PC-9 (cell line): ENCODE data around the gene TIMM13. TPM values are rescaled to one million over a fixed set of nuclear protein-coding genes. Genes with fewer than 3 reads are reported as not detected.

Source experiments
- BruUV-seq: library from RNA; stranded (reverse); fragments of 400-500 nt; replicated peaks from 2 replicates; lab custom pipeline; 2021; lab: Mats Ljungman, UMichigan
- CTCF ChIA-PET: fragments of 300-600 bp; sonication (Branson Sonifier 250); formaldehyde crosslinking; loops from one replicate; lab custom pipeline; 2022; ENCODE audit warnings: antibody characterized with exemption; lab: Charles Lee
- POLR2A ChIA-PET: fragments of 300-600 bp; sonication (Branson Sonifier 250); formaldehyde crosslinking; loops from one replicate; lab custom pipeline; 2022; ENCODE audit warnings: antibody characterized with exemption; ENCODE audit not compliant: unreplicated experiment; lab: Charles Lee
- DNase-seq, 2 experiments: peaks; one replicate each; pipeline versions ENCODE4 v3.0.0 to v3.0.0-alpha.2; 2015 to 2022; ENCODE audit warnings: mixed read lengths in 1 of 2
- H2AFZ ChIP-seq: fragments of 200-600 bp; sonication (generic); 2 replicates; pipeline ENCODE4 v1.8.1; 2017; ENCODE audit warnings: antibody characterized with exemption
- H3F3A ChIP-seq: fragments of 200-600 bp; sonication (generic); 2 replicates; pipeline ENCODE4 v1.8.1; 2017; ENCODE audit warnings: antibody characterized with exemption, mild to moderate bottlenecking, low read depth; ENCODE audit not compliant: insufficient read depth
- H3K27ac ChIP-seq: fragments of 200-600 bp; sonication (generic); 2 replicates; pipeline ENCODE4 v1.6.1; 2016; ENCODE audit warnings: mixed run types
- H3K27me3 ChIP-seq: fragments of 200-600 bp; sonication (generic); 2 replicates; pipeline ENCODE4 v1.6.1; 2016; ENCODE audit warnings: low read depth, mixed run types; ENCODE audit not compliant: insufficient read depth
- H3K36me3 ChIP-seq: fragments of 200-600 bp; sonication (generic); 2 replicates; pipeline ENCODE4 v1.6.1; 2016; ENCODE audit warnings: low read depth, mixed run types
- H3K4me1 ChIP-seq: fragments of 200-600 bp; sonication (generic); replicated peaks from 2 replicates; pipeline ENCODE4 v1.6.1; 2016; ENCODE audit warnings: mixed run types; ENCODE audit not compliant: insufficient read depth
- H3K4me2 ChIP-seq: fragments of 200-600 bp; sonication (generic); 2 replicates; pipeline ENCODE4 v1.6.1; 2017; ENCODE audit warnings: mixed run types
- H3K4me3 ChIP-seq: fragments of 200-600 bp; sonication (generic); 2 replicates; pipeline ENCODE4 v1.6.1; 2016; ENCODE audit warnings: mixed run types
- H3K79me2 ChIP-seq: fragments of 200-600 bp; sonication (generic); 2 replicates; pipeline ENCODE4 v1.6.1; 2017; ENCODE audit warnings: low read depth, mixed run types
- H3K9me2 ChIP-seq: fragments of 200-600 bp; sonication (generic); 2 replicates; pipeline ENCODE4 v1.8.1; 2017; ENCODE audit warnings: mild to moderate bottlenecking; ENCODE audit not compliant: insufficient read depth
- H3K9me3 ChIP-seq: fragments of 200-600 bp; sonication (generic); 2 replicates; pipeline ENCODE4 v1.8.1; 2016; ENCODE audit warnings: low read depth; ENCODE audit not compliant: insufficient read depth
- H4K20me1 ChIP-seq: fragments of 200-600 bp; sonication (generic); 2 replicates; pipeline ENCODE4 v1.8.1; 2017; ENCODE audit not compliant: insufficient read depth
- EZH2 ChIP-seq: fragments of 200-600 bp; sonication (generic); IDR thresholded peaks from 2 replicates; pipeline ENCODE4 v1.8.0; 2017; ENCODE audit warnings: antibody characterized with exemption, low read depth
- intact Hi-C: fragments of 100-400 bp; cut with micrococcal nuclease; formaldehyde crosslinking; loops from one replicate; pipeline ENCODE4 v1.10.0; 2022; ENCODE audit not compliant: unreplicated experiment
- total RNA-seq: library from RNA; stranded (reverse); gene quantifications from 2 replicates; pipeline ENCODE4 v1.2.3, GENCODE V29; 2021
- TF ChIP-seq, protein P1 (sequence below): fragments of 200-600 bp; sonication (generic); conservative IDR thresholded peaks from 2 replicates; pipeline ENCODE4 v1.6.1; 2017; ENCODE audit warnings: mixed run types, antibody characterized with exemption, mild to moderate bottlenecking, moderate library complexity

Gene TIMM13
- total RNA-seq, 1 experiment from 2014 or later = 80.0 TPM

DNA sequence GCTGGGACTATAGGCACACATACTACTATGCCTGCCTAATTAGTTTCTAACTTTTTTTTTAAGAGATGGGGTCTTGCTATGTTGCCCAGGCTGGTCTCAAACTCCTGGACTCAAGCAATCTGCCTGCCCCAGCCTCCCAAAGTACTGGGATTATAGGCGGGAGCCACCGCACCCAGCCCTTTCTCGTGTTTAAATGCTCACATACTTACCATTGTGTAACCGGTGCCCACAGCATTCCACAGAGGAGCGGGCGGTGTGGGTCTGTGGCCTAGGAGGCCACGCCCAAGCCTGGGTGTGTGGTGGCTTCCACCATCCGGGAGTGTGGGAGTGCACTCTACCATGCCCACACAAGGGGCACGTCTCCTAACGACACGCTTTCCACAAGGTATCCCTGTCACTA lies 21.6 kb upstream of the TIMM13 start:
- no peak for DNase-seq
- Histone ChIP-seq H3F3A (no peaks in the 10 kb centered on the region), H2AFZ (no peak overlapping the region), H4K20me1 (no peaks in the 10 kb centered on the region; the same call in none of the 2 replicates), H3K4me3 (no peak overlapping the region), H3K9me3 (no peaks in the 10 kb centered on the region), H3K27me3 (no peaks in the 10 kb centered on the region), H3K79me2 (peaks cover 49% of the 10 kb centered on the region), H3K36me3 (no peaks in the 10 kb centered on the region), H3K4me1 (no peaks in the 10 kb centered on the region), H3K9me2 (no peaks in the 10 kb centered on the region), H3K4me2 (no peak overlapping the region), H3K27ac (no peak overlapping the region)
- no TSS peak for BruUV-seq
- POLR2A ChIA-PET = no interaction called here
- CTCF ChIA-PET = no interaction called here
- intact Hi-C loops = no loop called here
- TF ChIP-seq, protein P1, sequence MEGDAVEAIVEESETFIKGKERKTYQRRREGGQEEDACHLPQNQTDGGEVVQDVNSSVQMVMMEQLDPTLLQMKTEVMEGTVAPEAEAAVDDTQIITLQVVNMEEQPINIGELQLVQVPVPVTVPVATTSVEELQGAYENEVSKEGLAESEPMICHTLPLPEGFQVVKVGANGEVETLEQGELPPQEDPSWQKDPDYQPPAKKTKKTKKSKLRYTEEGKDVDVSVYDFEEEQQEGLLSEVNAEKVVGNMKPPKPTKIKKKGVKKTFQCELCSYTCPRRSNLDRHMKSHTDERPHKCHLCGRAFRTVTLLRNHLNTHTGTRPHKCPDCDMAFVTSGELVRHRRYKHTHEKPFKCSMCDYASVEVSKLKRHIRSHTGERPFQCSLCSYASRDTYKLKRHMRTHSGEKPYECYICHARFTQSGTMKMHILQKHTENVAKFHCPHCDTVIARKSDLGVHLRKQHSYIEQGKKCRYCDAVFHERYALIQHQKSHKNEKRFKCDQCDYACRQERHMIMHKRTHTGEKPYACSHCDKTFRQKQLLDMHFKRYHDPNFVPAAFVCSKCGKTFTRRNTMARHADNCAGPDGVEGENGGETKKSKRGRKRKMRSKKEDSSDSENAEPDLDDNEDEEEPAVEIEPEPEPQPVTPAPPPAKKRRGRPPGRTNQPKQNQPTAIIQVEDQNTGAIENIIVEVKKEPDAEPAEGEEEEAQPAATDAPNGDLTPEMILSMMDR = no peak
- TF ChIP-seq EZH2 = no peak

GRCh38 chr19:2446381-2446780 lies 19.0 kb upstream of the TIMM13 start:
- Histone ChIP-seq H3K4me3 (no peak overlapping the region), H3K27me3 (no peaks in the 10 kb centered on the region), H2AFZ (no peak overlapping the region), H4K20me1 (no peaks in the 10 kb centered on the region; the same call in none of the 2 replicates), H3K9me3 (no peaks in the 10 kb centered on the region), H3K79me2 (peaks cover 41% of the 10 kb centered on the region), H3K4me1 (no peaks in the 10 kb centered on the region), H3K27ac (no peak overlapping the region), H3K36me3 (no peaks in the 10 kb centered on the region), H3K4me2 (no peak overlapping the region), H3F3A (no peaks in the 10 kb centered on the region), H3K9me2 (no peaks in the 10 kb centered on the region)
- no peak for DNase-seq
- BruUV-seq = no TSS peak
- intact Hi-C loops = no loop called here
- CTCF ChIA-PET = no interaction called here
- TF ChIP-seq, protein P1 = no peak
- no peak for TF ChIP-seq EZH2
- POLR2A ChIA-PET = no interaction called here

DNA sequence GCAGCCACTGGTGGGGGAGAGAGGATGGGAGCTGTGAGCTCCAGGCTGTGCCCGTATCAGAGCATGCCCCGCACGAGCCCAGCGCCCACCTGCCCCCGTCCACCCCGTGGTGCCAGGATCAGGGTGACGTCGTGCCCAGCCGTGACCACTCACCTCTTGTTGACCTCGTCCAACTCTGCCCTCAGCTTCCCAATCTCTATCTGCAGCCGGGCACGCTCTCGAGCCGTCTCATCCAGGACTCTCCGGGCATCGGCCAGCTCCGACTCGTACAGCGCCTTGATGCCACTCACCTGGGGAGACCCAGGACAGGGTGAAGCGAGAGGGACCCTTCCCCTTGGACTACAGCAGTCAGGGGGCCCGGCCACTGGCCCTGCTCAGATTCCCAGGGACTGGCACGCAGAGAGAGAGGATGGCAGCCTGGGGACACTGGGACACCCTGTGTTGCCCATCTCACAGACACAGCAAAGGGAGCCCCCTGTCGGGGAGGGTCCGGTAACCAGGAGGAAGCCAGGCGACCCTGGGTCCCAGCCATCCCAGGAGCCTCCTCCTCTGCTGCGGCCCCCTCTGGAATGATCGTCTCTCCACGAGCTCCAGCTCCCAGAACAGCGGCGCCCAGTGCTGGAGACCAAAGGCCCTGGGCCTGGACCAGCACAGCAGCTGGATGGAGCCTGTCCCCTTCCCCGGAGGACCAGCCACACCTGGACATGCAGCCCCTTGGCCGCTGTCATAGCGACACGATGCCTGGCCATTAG lies 17.0 kb upstream of the TIMM13 start:
- H3K79me2 ChIP-seq = peaks cover 27% of the 10 kb centered on the region

More for the DNA sequence above, 17.0 kb upstream of the TIMM13 start:
- DNase-seq = no peak
- H3K9me2 ChIP-seq = no peaks in the 10 kb centered on the region
- H3F3A ChIP-seq = no peaks in the 10 kb centered on the region
- BruUV-seq = no TSS peak
- TF ChIP-seq, protein P1 = no peak
- no peak for TF ChIP-seq EZH2
- H4K20me1 ChIP-seq = no peaks in the 10 kb centered on the region; the same call in none of the 2 replicates
- intact Hi-C loops = no loop called here
- no peaks in the 10 kb centered on the region for H3K36me3 ChIP-seq
- no peaks in the 10 kb centered on the region for H3K27me3 ChIP-seq
- H3K4me1 ChIP-seq = no peaks in the 10 kb centered on the region
- ChIA-PET CTCF (interaction anchor here (0.6 kb wide), 1 partner anchor 10 kb away, joined by 8 read pairs; no protein-coding TSS in a partner anchor), POLR2A (no interaction called here)
- H3K4me3 ChIP-seq = no peak overlapping the region
- H3K4me2 ChIP-seq = no peak overlapping the region
- H3K27ac ChIP-seq = no peak overlapping the region
- no peaks in the 10 kb centered on the region for H3K9me3 ChIP-seq
- no peak overlapping the region for H2AFZ ChIP-seq
